ENCODE results near the gene S100PBP.

The S100PBP gene

GRCh38 chr1:32888677-32889420 lies 71.4 kb downstream of the S100PBP start:
- no peak for DNase-seq (ENCODE audit: low read depth)

- DNase-seq (ENCODE audit: low read depth), result no peak
These were observed 72.4 kb downstream of the S100PBP start for GRCh38 chr1:32889731-32890278.

- DNase-seq (ENCODE audit: low read depth), result no peak
These were observed 73.2 kb downstream of the S100PBP start for GRCh38 chr1:32890516-32891240.

- DNase-seq (ENCODE audit: low read depth), result no peak
These were observed 73.8 kb downstream of the S100PBP start for GRCh38 chr1:32891241-32891570.

GRCh38 chr1:32891630-32892029 lies 74.2 kb downstream of the S100PBP start:
- no peak for DNase-seq (ENCODE audit: low read depth)

- DNase-seq (ENCODE audit: low read depth), result no peak
These were observed 75.1 kb downstream of the S100PBP start for GRCh38 chr1:32892368-32893197.

- DNase-seq (ENCODE audit: low read depth), result no peak
These were observed 76.0 kb downstream of the S100PBP start for GRCh38 chr1:32893198-32894018.

- no peak for DNase-seq (ENCODE audit: low read depth)
These were observed 76.7 kb downstream of the S100PBP start for GRCh38 chr1:32894019-32894600.

GRCh38 chr1:32894681-32895080 lies 77.2 kb downstream of the S100PBP start:
- no peak for DNase-seq (ENCODE audit: low read depth)

- no peak for DNase-seq (ENCODE audit: low read depth)
These were observed 78.1 kb downstream of the S100PBP start for GRCh38 chr1:32895325-32896215.

- no peak for DNase-seq (ENCODE audit: low read depth)
These were observed 79.0 kb downstream of the S100PBP start for GRCh38 chr1:32896451-32896850.

GRCh38 chr1:32897082-32898049 lies 79.9 kb downstream of the S100PBP start:
- DNase-seq (ENCODE audit: low read depth), result no peak

- DNase-seq (ENCODE audit: low read depth), result no peak
These were observed 80.6 kb downstream of the S100PBP start for GRCh38 chr1:32898056-32898455.

GRCh38 chr1:32898958-32899357 lies 81.5 kb downstream of the S100PBP start:
- no peak for DNase-seq (ENCODE audit: low read depth)

- DNase-seq (ENCODE audit: low read depth), result no peak
These were observed 82.3 kb downstream of the S100PBP start for GRCh38 chr1:32899586-32900296.

- no peak for DNase-seq (ENCODE audit: low read depth)
These were observed 83.0 kb downstream of the S100PBP start for GRCh38 chr1:32900371-32900955.

GRCh38 chr1:32900956-32901822 lies 83.7 kb downstream of the S100PBP start, which contains the start of gene TMEM54:
Gene TMEM54, minus strand, starts transcription at chr1:32901389. Its CDS starts 151 bp downstream, at chr1:32901238.
- no peak for DNase-seq (ENCODE audit: low read depth)

Measured in stimulated activated CD8-positive, alpha-beta memory T cell treated with anti-CD3 and anti-CD28 coated beads, Interleukin-15, amount 100 ng/mL, for 24 hours (primary cell).